A673 (cell line): ENCODE results near the gene TSPAN14. TPM values are rescaled to one million over a fixed set of nuclear protein-coding genes. Genes with fewer than 3 reads are reported as not detected.

Experiments
- BruUV-seq: library from RNA; stranded (reverse); fragments of 400-500 nt; replicated peaks from 2 replicates; lab custom pipeline; 2021; lab: Mats Ljungman, UMichigan
- CTCF ChIA-PET: fragments of 300-600 bp; sonication (Branson Sonifier 250); formaldehyde crosslinking; loops from one replicate; lab custom pipeline; 2022; ENCODE audit warnings: antibody characterized with exemption; lab: Charles Lee
- POLR2A ChIA-PET: fragments of 300-600 bp; sonication (Branson Sonifier 250); formaldehyde crosslinking; loops from one replicate; lab custom pipeline; 2022; ENCODE audit warnings: antibody characterized with exemption; ENCODE audit not compliant: low non-redundant PET; lab: Charles Lee
- DNase-seq: peaks from one replicate; pipeline ENCODE4 v3.0.0-alpha.2; 2015; ENCODE audit warnings: low spot score
- H3K27ac ChIP-seq: fragments of 200-600 bp; sonication (generic); 2 replicates; pipeline ENCODE4 v1.5.1; 2016; ENCODE audit warnings: mixed run types, low read depth, mild to moderate bottlenecking, mixed read lengths, antibody characterized with exemption, low read length; ENCODE audit not compliant: poor library complexity, severe bottlenecking
- H3K27me3 ChIP-seq: fragments of 200-600 bp; sonication (generic); replicated peaks from 2 replicates; pipeline ENCODE4 v1.6.1; 2017; ENCODE audit warnings: mixed run types, low read depth, mild to moderate bottlenecking, mixed read lengths, antibody characterized with exemption, low read length; ENCODE audit not compliant: insufficient read depth, poor library complexity
- H3K36me3 ChIP-seq: fragments of 200-600 bp; sonication (generic); 2 replicates; pipeline ENCODE4 v1.6.1; 2016; ENCODE audit warnings: mixed run types, mild to moderate bottlenecking, mixed read lengths, antibody characterized with exemption, low read length; ENCODE audit not compliant: insufficient read depth, poor library complexity, severe bottlenecking
- H3K4me1 ChIP-seq: fragments of 200-600 bp; sonication (generic); 2 replicates; pipeline ENCODE4 v1.6.1; 2017; ENCODE audit warnings: mixed run types, mild to moderate bottlenecking, mixed read lengths, antibody characterized with exemption, low read length; ENCODE audit not compliant: insufficient read depth, poor library complexity, severe bottlenecking
- H3K4me3 ChIP-seq: fragments of 200-600 bp; sonication (generic); 2 replicates; pipeline ENCODE4 v1.5.1; 2016; ENCODE audit warnings: low read depth, mixed run types, mild to moderate bottlenecking, mixed read lengths, low read length; ENCODE audit not compliant: poor library complexity, severe bottlenecking
- H3K9me3 ChIP-seq: fragments of 200-600 bp; sonication (generic); 2 replicates; pipeline ENCODE4 v1.6.1; 2016; ENCODE audit warnings: mixed run types, low read depth, mild to moderate bottlenecking, mixed read lengths, antibody characterized with exemption, low read length; ENCODE audit not compliant: poor library complexity, severe bottlenecking
- EZH2 ChIP-seq: fragments of 200-600 bp; sonication (generic); IDR thresholded peaks from 2 replicates; pipeline ENCODE4 v1.6.1; 2017; ENCODE audit warnings: borderline replicate concordance, low read depth, mild to moderate bottlenecking, mixed read lengths, antibody characterized with exemption, low read length; ENCODE audit not compliant: poor library complexity, severe bottlenecking
- intact Hi-C: fragments of 100-400 bp; cut with micrococcal nuclease; formaldehyde crosslinking; loops from one replicate; pipeline ENCODE4 v1.10.0; 2022; ENCODE audit not compliant: unreplicated experiment
- total RNA-seq: library from RNA; stranded (reverse); gene quantifications from 2 replicates; pipeline ENCODE4 v1.2.3, GENCODE V29; 2021
- TF ChIP-seq, protein P1 (sequence below): fragments of 300-800, 200-600 bp; sonication (generic); conservative IDR thresholded peaks from 2 replicates; pipeline ENCODE4 v1.5.1; 2017; ENCODE audit warnings: low read depth, mild to moderate bottlenecking, antibody characterized with exemption, low read length, moderate library complexity, mixed read lengths

TSPAN14 gene
- total RNA-seq, 1 experiment from 2014 or later: 50.4 TPM

- TF ChIP-seq, protein P1, sequence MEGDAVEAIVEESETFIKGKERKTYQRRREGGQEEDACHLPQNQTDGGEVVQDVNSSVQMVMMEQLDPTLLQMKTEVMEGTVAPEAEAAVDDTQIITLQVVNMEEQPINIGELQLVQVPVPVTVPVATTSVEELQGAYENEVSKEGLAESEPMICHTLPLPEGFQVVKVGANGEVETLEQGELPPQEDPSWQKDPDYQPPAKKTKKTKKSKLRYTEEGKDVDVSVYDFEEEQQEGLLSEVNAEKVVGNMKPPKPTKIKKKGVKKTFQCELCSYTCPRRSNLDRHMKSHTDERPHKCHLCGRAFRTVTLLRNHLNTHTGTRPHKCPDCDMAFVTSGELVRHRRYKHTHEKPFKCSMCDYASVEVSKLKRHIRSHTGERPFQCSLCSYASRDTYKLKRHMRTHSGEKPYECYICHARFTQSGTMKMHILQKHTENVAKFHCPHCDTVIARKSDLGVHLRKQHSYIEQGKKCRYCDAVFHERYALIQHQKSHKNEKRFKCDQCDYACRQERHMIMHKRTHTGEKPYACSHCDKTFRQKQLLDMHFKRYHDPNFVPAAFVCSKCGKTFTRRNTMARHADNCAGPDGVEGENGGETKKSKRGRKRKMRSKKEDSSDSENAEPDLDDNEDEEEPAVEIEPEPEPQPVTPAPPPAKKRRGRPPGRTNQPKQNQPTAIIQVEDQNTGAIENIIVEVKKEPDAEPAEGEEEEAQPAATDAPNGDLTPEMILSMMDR: no peak
- TF ChIP-seq EZH2: no peak
- POLR2A ChIA-PET: no interaction called here
- peak overlapping the region; percentile 55 for H3K4me3 ChIP-seq
- no peaks in the 10 kb centered on the region for H3K9me3 ChIP-seq
- H3K27ac ChIP-seq: peak overlapping the region; percentile 67
- intact Hi-C loops: no loop called here
- H3K4me1 ChIP-seq: peaks cover 10% of the 10 kb centered on the region
- H3K36me3 ChIP-seq: no peaks in the 10 kb centered on the region
- CTCF ChIA-PET: interaction anchor here (0.6 kb wide), 1 partner anchor 9 kb away, joined by 4 read pairs; no protein-coding TSS in a partner anchor
- DNase-seq: peak; percentile 78
- BruUV-seq: TSS peak; percentile 89
- H3K27me3 ChIP-seq: no peaks in the 10 kb centered on the region
These were observed 861 bp upstream of the TSPAN14 start for GRCh38 chr10:80453056-80453841.

DNA sequence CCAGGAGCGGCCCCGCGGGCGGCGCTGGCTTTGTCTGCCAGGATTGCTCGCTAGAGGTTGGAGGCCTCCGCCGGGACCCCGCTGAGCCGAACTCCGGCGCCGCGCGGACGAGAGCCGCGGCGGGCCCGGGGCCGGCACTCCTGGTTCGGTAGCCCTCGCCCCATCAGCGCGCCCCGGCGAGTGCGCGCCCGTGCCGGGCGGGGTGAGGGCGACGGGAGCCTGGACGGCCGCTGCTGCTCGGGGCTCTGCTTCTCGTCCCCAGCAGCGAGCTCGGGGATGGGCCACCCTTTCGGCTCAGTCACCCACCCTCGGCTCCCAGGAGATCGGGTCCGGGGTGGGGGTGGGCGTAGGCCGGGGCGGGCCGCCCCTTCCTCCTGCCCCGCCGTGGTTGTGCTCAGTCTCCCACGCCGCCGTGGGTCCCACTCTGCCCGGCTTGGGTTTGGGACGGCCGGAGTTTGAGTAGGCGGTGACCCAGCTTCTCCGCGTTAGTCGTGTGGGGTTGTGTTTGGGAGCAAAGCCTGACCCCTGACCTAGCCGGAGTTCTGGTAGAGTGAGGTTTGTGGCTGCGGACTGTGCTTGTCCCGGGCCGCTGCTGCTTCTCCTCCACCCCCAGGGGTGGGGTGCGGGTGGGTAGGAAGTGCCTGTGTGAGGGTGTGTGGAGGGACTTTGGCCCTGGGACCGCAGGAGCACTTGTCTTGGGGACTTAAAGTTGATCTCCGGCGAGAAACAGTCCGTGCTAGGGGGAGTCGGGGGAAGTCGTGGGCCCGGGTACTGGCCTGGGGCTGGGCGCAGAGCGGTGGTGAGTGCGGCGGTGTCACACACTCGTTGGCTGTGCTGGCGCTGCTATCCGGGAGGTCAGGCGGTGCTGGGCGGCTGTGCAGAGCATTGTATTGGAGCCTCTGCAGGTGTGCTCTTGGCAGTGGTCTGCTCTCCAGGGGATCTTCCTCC lies 677 bp downstream of the TSPAN14 start:
- Histone ChIP-seq H3K27me3 (no peaks in the 10 kb centered on the region), H3K9me3 (no peaks in the 10 kb centered on the region), H3K4me3 (peak overlapping the region; percentile 98), H3K27ac (peak overlapping the region; percentile 95), H3K4me1 (peaks cover 18% of the 10 kb centered on the region), H3K36me3 (no peaks in the 10 kb centered on the region)
- no TSS peak for BruUV-seq
- TF ChIP-seq, protein P1: no peak
- TF ChIP-seq EZH2: no peak
- no peak for DNase-seq
- intact Hi-C loops: no loop called here
- POLR2A ChIA-PET: no interaction called here
- CTCF ChIA-PET: interaction anchor here (1.2 kb wide), 1 partner anchor 51 kb away, joined by 3 read pairs; no protein-coding TSS in a partner anchor

- no peaks in the 10 kb centered on the region for H3K36me3 ChIP-seq
- CTCF ChIA-PET: interaction anchor here (1.2 kb wide), 1 partner anchor 50 kb away, joined by 3 read pairs; no protein-coding TSS in a partner anchor
- TSS peak; percentile 66 for BruUV-seq
- H3K4me1 ChIP-seq: peaks cover 25% of the 10 kb centered on the region
- H3K9me3 ChIP-seq: no peaks in the 10 kb centered on the region
- intact Hi-C loops: no loop called here
- H3K27ac ChIP-seq: peak overlapping the region; percentile 95
- no peak for DNase-seq
- TF ChIP-seq EZH2: no peak
- TF ChIP-seq, protein P1: no peak
- POLR2A ChIA-PET: no interaction called here
- peak overlapping the region; percentile 98 for H3K4me3 ChIP-seq
- no peaks in the 10 kb centered on the region for H3K27me3 ChIP-seq
These were observed 1.6 kb downstream of the TSPAN14 start for GRCh38 chr10:80455461-80456349.
